Measurements from ENCODE around the gene AKAP6. TPM values are rescaled to one million over a fixed set of nuclear protein-coding genes. Genes with fewer than 3 reads are reported as not detected.

The AKAP6 gene
- total RNA-seq, 1 experiment from 2014 or later = 40.6 TPM

- DNase-seq (ENCODE audit: low read depth) = no peak
These were observed 3.6 kb downstream of the AKAP6 start for GRCh38 chr14:32332415-32333316.

- DNase-seq (ENCODE audit: low read depth) = no peak
These were observed 7.6 kb downstream of the AKAP6 start for GRCh38 chr14:32336702-32337101.

- DNase-seq (ENCODE audit: low read depth) = no peak
These were observed 8.7 kb downstream of the AKAP6 start for GRCh38 chr14:32337759-32338158.

GRCh38 chr14:32339188-32339587 lies 10.1 kb downstream of the AKAP6 start:
- no peak for DNase-seq (ENCODE audit: low read depth)

DNA sequence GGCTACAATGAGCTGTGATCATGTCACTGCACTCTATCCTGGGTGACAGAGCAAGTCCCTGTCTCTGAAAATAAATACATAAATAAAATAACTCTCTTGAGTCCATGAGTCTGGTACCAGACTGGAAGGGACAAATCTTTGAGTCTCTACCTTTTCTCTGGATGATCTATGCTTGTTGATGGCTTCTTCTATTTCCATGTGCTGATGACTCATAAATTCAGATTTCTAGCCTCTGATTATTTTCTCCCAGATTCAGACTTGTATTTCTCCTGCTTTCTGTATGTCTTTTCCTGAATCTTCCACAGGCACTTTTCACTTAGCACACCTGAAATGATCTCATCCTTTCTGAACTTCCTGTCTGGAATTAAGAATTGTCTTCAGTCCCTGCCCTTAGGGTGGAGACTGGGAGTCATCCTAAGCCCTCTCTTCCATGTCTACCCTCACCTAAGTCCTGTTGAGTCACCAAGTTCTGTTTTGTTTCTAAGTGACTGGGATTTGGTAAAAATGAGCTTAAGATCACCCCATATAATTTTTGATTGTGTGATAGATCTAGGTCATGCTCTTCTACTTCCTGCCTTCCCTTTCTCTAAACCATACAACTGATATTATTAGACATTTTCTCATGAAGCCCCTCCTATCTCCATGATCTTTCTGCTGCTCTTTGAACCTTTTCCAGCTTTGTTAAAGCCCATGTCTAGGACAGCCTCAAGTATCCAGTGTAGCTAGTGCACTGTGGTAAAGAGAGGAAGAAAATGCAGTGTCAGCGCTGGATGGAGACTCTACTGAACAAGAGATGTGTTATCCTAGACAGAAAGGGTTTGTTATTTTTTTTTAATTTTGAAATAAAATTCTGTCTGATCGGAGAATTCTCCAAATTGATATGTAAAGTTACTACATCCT lies 13.1 kb downstream of the AKAP6 start:
- DNase-seq (ENCODE audit: low read depth) = peak; percentile 45

DNA sequence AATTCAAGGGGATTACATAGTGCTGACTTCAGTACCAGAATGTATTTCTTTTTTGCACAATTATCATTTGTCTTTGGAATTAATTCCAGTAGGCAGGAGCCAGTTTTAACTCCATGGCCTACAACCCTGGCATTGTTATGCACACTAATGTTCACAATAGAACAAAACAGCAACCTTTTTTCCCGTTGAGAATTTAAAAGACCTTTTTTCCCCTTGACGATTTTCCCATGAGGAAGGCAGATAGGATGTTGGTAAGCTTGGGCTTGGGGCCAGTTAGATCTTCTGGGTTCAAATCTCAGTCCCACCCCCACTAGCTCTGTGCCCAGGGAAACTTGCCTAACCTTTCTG lies 13.7 kb downstream of the AKAP6 start:
- no peak for DNase-seq (ENCODE audit: low read depth)

- DNase-seq (ENCODE audit: low read depth) = no peak
These were observed 14.9 kb downstream of the AKAP6 start for GRCh38 chr14:32343926-32344430.

DNA sequence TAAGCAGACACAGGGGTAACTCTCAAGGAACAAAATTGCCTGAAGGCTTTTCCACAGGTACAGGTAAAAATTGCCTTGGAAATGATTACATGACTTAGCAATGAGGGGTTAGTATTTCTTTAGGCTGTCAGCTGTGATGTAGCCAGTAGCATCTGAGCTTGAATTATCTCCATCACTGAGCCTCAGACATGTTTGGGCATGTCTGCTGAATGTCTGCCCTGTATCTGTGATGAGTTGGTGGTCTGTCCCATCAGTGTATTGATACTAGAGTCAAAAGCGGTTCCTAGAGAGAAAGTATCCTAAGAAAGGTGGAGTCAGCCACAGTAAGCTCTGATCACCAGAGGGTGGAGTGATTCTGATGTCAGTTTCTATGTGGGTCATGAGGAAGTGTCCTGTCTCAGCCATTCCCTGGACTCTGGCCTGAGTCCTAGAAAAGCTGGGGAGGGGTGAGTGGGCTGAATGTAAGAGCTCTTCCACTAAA lies 16.3 kb downstream of the AKAP6 start:
- DNase-seq (ENCODE audit: low read depth) = no peak

GRCh38 chr14:32349322-32349721 lies 20.2 kb downstream of the AKAP6 start:
- DNase-seq (ENCODE audit: low read depth) = no peak

- no peak for DNase-seq (ENCODE audit: low read depth)
These were observed 20.9 kb downstream of the AKAP6 start for GRCh38 chr14:32350020-32350419.

GRCh38 chr14:32352631-32353030 lies 23.5 kb downstream of the AKAP6 start:
- no peak for DNase-seq (ENCODE audit: low read depth)

- no peak for DNase-seq (ENCODE audit: low read depth)
These were observed 25.6 kb downstream of the AKAP6 start for GRCh38 chr14:32354716-32355115.

- no peak for DNase-seq (ENCODE audit: low read depth)
These were observed 29.7 kb downstream of the AKAP6 start for GRCh38 chr14:32358781-32359180.

DNA sequence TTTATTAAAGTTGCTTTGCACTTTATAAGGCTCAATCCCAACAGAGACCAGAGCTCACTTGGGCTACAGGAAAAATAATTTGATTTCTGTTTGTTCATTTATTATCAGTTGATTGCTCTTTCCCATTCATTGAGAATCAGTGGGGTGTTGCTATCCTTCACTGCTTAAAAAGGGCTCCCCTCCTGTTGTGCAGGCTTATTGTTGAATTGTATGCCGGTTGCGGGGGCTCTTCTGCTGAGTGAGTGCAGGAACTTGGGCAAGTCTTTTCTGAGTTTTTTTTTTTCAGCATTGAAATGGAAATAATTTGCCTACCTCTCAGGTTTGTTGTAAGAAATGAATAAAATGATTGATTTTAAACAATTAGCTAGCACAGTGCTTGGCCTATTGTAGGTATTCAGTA lies 32.6 kb downstream of the AKAP6 start:
- no peak for DNase-seq (ENCODE audit: low read depth)

DNA sequence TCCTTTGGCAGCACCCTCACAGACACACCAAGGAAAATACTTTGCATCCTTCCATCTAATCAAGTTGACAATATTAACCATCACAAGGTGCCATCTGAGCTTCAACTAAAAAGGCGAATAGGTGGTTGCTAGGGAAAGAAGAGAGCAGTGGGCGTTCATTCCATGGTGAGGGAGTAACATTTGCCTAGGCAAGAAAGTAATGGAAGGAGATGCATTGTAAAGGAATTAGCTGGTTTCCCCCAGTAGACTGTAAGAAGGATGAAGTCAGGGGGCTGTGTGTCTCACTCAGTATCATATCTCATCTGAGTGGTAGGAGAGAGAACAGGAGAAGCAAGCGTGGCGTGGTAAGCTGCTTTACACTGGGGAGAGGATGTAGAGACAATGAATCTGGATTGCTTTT lies 34.7 kb downstream of the AKAP6 start:
- no peak for DNase-seq (ENCODE audit: low read depth)

GRCh38 chr14:32364941-32365340 lies 35.8 kb downstream of the AKAP6 start:
- DNase-seq (ENCODE audit: low read depth) = no peak

DNA sequence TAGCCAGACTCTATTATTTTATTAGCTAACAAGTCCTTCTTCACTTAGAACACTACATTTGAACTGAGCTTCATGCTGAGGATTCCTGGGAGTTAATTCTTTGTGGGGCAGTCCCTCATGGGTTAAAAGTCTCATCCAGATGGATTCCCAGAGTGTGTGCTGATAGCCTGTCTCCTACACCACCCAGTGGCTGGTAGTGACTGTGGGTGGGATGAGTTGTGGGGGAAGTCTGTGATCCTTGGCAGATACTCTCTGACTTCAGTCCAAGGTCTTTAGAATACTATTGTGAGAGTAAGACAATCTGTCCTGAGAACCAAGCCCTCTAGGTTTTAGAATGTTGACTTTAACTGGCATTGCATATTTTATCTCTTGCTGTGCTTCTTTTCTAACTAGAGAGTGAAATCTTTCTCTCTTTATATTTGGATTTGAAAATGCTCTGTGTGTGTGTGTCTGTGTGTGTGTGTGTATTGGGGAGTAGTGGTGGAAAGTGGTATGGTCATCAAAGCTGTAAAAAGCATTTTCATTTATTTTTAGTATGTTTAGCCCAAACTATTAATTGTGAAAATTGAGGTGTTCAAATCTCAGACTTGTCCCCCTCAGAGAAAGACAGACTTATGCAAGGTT lies 37.3 kb downstream of the AKAP6 start:
- DNase-seq (ENCODE audit: low read depth) = no peak

DNA sequence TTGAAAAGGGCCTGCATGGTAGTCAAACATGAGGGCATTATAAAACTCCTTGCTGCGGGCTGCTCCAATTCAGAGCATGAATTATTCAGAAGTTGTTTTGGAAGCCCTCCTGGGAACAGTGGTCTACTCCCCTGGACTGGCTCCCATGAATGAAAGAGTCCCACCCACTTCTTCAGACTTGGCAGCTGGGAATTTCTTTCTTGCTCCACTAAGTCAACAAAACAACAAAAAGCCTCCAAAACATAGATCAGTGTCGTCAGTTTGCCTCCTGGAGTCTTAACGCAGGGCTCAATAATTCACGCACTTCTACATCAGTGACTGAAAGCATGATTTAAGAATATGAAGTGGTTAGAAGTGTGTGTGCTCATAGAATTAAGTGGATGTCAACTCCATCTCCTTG lies 37.9 kb downstream of the AKAP6 start:
- DNase-seq (ENCODE audit: low read depth) = no peak

DNA sequence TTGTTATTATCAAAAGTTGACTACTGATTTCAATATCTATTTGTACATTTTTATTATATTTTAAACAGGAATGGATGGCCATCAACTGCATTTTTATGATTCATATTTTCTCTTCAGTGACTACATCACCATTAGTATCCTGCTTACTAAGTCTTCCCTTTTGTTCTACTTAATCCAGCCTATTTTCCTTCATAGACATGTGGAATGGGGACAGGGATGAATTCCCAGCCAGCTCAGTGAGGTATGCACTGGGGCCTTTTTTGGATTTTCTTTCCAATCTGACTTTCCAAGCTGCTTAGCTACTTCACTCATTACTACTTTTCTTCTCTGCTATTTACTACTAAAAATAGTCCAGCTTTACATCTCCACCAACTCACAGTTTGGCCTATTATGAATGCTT lies 38.4 kb downstream of the AKAP6 start:
- DNase-seq (ENCODE audit: low read depth) = no peak

- no peak for DNase-seq (ENCODE audit: low read depth)
These were observed 39.0 kb downstream of the AKAP6 start for GRCh38 chr14:32368107-32368506.

GRCh38 chr14:32370714-32371113 lies 41.6 kb downstream of the AKAP6 start:
- DNase-seq (ENCODE audit: low read depth) = peak; percentile 78

- peak; percentile 91 for DNase-seq (ENCODE audit: low read depth)
These were observed 43.1 kb downstream of the AKAP6 start for GRCh38 chr14:32372154-32372553.
